MM.1S (cell line): ENCODE measurements around the gene CBFA2T2.

Source experiments
- DNase-seq: peaks from one replicate; pipeline ENCODE4 v3.0.0-alpha.2; 2015
- H2AFZ ChIP-seq: fragments of 300-600 bp; sonication (generic); 2 replicates; pipeline ENCODE4 v1.6.0; 2016; ENCODE audit warnings: antibody characterized with exemption, low read length
- H3F3A ChIP-seq: fragments of 300-600 bp; sonication (generic); 2 replicates; pipeline ENCODE4 v1.6.1; 2016; ENCODE audit warnings: mild to moderate bottlenecking, antibody characterized with exemption, low read length, moderate library complexity, mixed read lengths; ENCODE audit not compliant: insufficient read depth
- H3K27ac ChIP-seq: fragments of 300-600 bp; sonication (generic); 2 replicates; pipeline ENCODE4 v1.5.1; 2016; ENCODE audit warnings: mild to moderate bottlenecking, low read length
- H3K27me3 ChIP-seq: fragments of 300-600 bp; sonication (generic); replicated peaks from 2 replicates; pipeline ENCODE4 v1.6.0; 2016; ENCODE audit warnings: low read length; ENCODE audit not compliant: insufficient read depth
- H3K36me3 ChIP-seq: fragments of 300-600 bp; sonication (generic); replicated peaks from 2 replicates; pipeline ENCODE4 v1.6.1; 2016; ENCODE audit warnings: mild to moderate bottlenecking, low read length, mixed read lengths; ENCODE audit not compliant: insufficient read depth
- H3K4me1 ChIP-seq: fragments of 300-600 bp; sonication (generic); 2 replicates; pipeline ENCODE4 v1.6.1; 2016; ENCODE audit warnings: low read length, mixed read lengths
- H3K4me2 ChIP-seq: fragments of 300-600 bp; sonication (generic); 2 replicates; pipeline ENCODE4 v1.6.0; 2016; ENCODE audit warnings: low read depth, low read length
- H3K4me3 ChIP-seq: fragments of 300-600 bp; sonication (generic); 2 replicates; pipeline ENCODE4 v1.5.1; 2016; ENCODE audit warnings: low read length, mixed read lengths
- H3K79me2 ChIP-seq: fragments of 300-600 bp; sonication (generic); 2 replicates; pipeline ENCODE4 v1.6.1; 2016; ENCODE audit warnings: mixed run types, low read length, mixed read lengths
- H3K9ac ChIP-seq: fragments of 300-600 bp; sonication (generic); 2 replicates; pipeline ENCODE4 v1.6.1; 2016; ENCODE audit warnings: low read length, mixed read lengths
- H3K9me2 ChIP-seq: fragments of 300-600 bp; sonication (generic); replicated peaks from 2 replicates; pipeline ENCODE4 v1.6.1; 2016; ENCODE audit warnings: mild to moderate bottlenecking, low read length, mixed read lengths; ENCODE audit not compliant: insufficient read depth
- H3K9me3 ChIP-seq: fragments of 300-600 bp; sonication (generic); replicated peaks from 2 replicates; pipeline ENCODE4 v1.6.1; 2016; ENCODE audit warnings: mild to moderate bottlenecking, low read length, mixed read lengths; ENCODE audit not compliant: insufficient read depth
- H4K20me1 ChIP-seq: fragments of 300-600 bp; sonication (generic); 2 replicates; pipeline ENCODE4 v1.6.1; 2016; ENCODE audit warnings: mild to moderate bottlenecking, low read length, moderate library complexity, mixed read lengths; ENCODE audit not compliant: insufficient read depth
- CTCF ChIP-seq: fragments of 300-600 bp; sonication (generic); IDR thresholded peaks from 2 replicates; pipeline ENCODE4 v1.5.1; 2016; ENCODE audit warnings: antibody characterized with exemption, low read length, mixed read lengths
- EZH2 ChIP-seq: fragments of 300-600 bp; sonication (generic); optimal IDR thresholded peaks from 2 replicates; pipeline ENCODE3; 2017; ENCODE audit warnings: low read depth, mild to moderate bottlenecking, antibody characterized with exemption, low read length, mixed read lengths
- EZH2phosphoT487 ChIP-seq: fragments of 300-600 bp; sonication (generic); IDR thresholded peaks from 2 replicates; pipeline ENCODE4 v1.6.1; 2018; ENCODE audit warnings: antibody characterized with exemption, low read length

Gene CBFA2T2

GRCh38 chr20:33650111-33650752 lies 160.3 kb downstream of the CBFA2T2 start:
- H3K4me3 ChIP-seq: no peak overlapping the region
- no peaks in the 10 kb centered on the region for H3K27me3 ChIP-seq
- H2AFZ ChIP-seq: no peak overlapping the region
- no peaks in the 10 kb centered on the region for H3K9me3 ChIP-seq
- H3K9ac ChIP-seq: no peak overlapping the region
- H3K79me2 ChIP-seq: no peaks in the 10 kb centered on the region
- no peak overlapping the region for H3K27ac ChIP-seq
- H3K9me2 ChIP-seq: no peaks in the 10 kb centered on the region
- TF ChIP-seq EZH2: no peak
- TF ChIP-seq CTCF: no peak
- no peak for TF ChIP-seq EZH2phosphoT487
- H3K4me1 ChIP-seq: peaks cover 28% of the 10 kb centered on the region
- H3K4me2 ChIP-seq: no peak overlapping the region
- no peaks in the 10 kb centered on the region; the same call in 1 of the 2 replicates for H3K36me3 ChIP-seq
- no peak for DNase-seq
- no peaks in the 10 kb centered on the region for H4K20me1 ChIP-seq
- peaks cover 24% of the 10 kb centered on the region for H3F3A ChIP-seq

- Histone ChIP-seq H3K79me2 (no peaks in the 10 kb centered on the region), H3K27ac (no peak overlapping the region), H3K4me1 (peaks cover 28% of the 10 kb centered on the region), H3K9me2 (no peaks in the 10 kb centered on the region), H2AFZ (no peak overlapping the region), H3F3A (peaks cover 24% of the 10 kb centered on the region), H4K20me1 (no peaks in the 10 kb centered on the region), H3K9me3 (no peaks in the 10 kb centered on the region), H3K4me3 (no peak overlapping the region), H3K27me3 (no peaks in the 10 kb centered on the region), H3K4me2 (no peak overlapping the region), H3K36me3 (no peaks in the 10 kb centered on the region), H3K9ac (no peak overlapping the region)
- TF ChIP-seq CTCF: no peak
- TF ChIP-seq EZH2phosphoT487: no peak
- TF ChIP-seq EZH2: no peak
- no peak for DNase-seq
Observed at GRCh38 chr20:33650753-33651561, 161.1 kb downstream of the CBFA2T2 start.

DNA sequence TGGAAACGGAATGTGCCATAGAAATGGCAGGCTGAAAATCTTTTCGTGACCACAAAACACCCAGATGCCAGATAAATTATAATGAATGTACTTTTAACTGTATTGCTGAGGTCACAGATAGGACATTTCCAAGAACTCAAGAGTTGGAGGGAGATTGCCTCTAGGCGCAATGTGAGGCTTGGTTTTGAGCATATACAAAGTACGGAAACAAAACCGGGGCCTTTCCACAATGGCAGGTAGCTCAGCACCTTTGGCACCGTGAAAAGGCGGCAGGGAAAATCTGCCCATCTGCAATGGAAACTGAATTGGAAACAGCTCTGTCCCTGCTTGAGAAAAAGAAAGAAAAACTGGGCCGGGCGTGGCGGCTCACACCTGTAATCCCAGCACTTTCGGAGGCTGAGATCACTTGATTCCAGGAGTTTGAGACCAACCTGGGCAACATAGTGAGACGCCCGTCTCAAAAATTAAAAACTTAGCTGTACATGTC lies 161.7 kb downstream of the CBFA2T2 start:
- Histone ChIP-seq H3K4me1 (peaks cover 28% of the 10 kb centered on the region), H3K36me3 (no peaks in the 10 kb centered on the region), H3K4me3 (no peak overlapping the region), H2AFZ (no peak overlapping the region), H3K27me3 (no peaks in the 10 kb centered on the region), H3K9me3 (no peaks in the 10 kb centered on the region), H3K79me2 (no peaks in the 10 kb centered on the region), H3K4me2 (no peak overlapping the region), H4K20me1 (no peaks in the 10 kb centered on the region), H3F3A (peaks cover 24% of the 10 kb centered on the region), H3K9ac (no peak overlapping the region), H3K9me2 (no peaks in the 10 kb centered on the region), H3K27ac (no peak overlapping the region)
- TF ChIP-seq EZH2phosphoT487 (no peak), CTCF (no peak), EZH2 (no peak)
- DNase-seq: no peak
